Osteocyte (in vitro differentiated cells): ENCODE results near the gene TMC7. TPM values are rescaled to one million over a fixed set of nuclear protein-coding genes. Genes with fewer than 3 reads are reported as not detected.

Source experiments
- DNase-seq: peaks from one replicate; pipeline ENCODE4 v3.0.0; 2021; ENCODE audit warnings: mixed read lengths; ENCODE audit not compliant: unreplicated experiment; ENCODE audit errors: extremely low spot score
- H3K27ac Mint-ChIP-seq: one replicate; pipeline ENCODE4 v1.8.0; 2021; ENCODE audit warnings: mild to moderate bottlenecking, mixed read lengths; ENCODE audit not compliant: unreplicated experiment
- H3K27me3 Mint-ChIP-seq: one replicate; pipeline ENCODE4 v1.8.0; 2021; ENCODE audit warnings: mixed read lengths; ENCODE audit not compliant: unreplicated experiment
- H3K36me3 Mint-ChIP-seq: one replicate; pipeline ENCODE4 v1.8.0; 2021; ENCODE audit warnings: mixed read lengths; ENCODE audit not compliant: unreplicated experiment
- H3K4me1 Mint-ChIP-seq: one replicate; pipeline ENCODE4 v1.8.0; 2021; ENCODE audit warnings: mixed read lengths; ENCODE audit not compliant: unreplicated experiment
- H3K4me3 Mint-ChIP-seq: one replicate; pipeline ENCODE4 v1.8.0; 2021; ENCODE audit warnings: mild to moderate bottlenecking, moderate library complexity, mixed read lengths; ENCODE audit not compliant: unreplicated experiment
- H3K9me3 Mint-ChIP-seq: one replicate; pipeline ENCODE4 v1.8.0; 2021; ENCODE audit warnings: mixed read lengths; ENCODE audit not compliant: unreplicated experiment
- total RNA-seq: library from RNA; stranded (reverse); gene quantifications from 2 replicates; pipeline ENCODE4 v1.2.1, GENCODE V29; 2021
- TF ChIP-seq, protein P1 (sequence below): fragments of 200-600 bp; sonication (generic); IDR thresholded peaks from 2 replicates; pipeline ENCODE4 v1.5.0; 2021; ENCODE audit warnings: antibody characterized with exemption, mild to moderate bottlenecking, moderate library complexity

The TMC7 gene
- total RNA-seq, 1 donor from 2014 or later = 1.2 TPM

DNA sequence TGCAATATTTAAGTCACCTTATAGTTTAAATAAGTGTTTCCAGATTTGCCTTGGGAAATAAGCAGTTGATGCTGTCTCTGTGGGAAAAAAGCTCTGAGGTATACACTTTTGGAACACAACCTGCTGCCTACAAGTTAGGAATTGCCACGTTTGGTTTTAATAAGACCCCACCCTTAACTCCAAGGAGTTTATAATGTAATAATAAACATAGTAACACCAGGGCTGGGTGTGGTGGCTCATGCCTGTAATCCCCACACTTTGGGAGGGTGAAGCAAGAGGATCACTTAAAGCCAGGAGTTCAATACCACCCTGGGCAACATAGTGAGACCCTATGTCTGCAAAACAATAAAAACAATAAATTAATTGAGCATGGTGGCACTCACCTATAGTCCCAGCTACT, 41.7 kb upstream of the TMC7 start:
- H3K27me3 Mint-ChIP-seq = peaks cover 8% of the 10 kb centered on the region
- peaks cover 2% of the 10 kb centered on the region for H3K4me1 Mint-ChIP-seq
- no peaks in the 10 kb centered on the region for H3K9me3 Mint-ChIP-seq
- no peak overlapping the region for H3K4me3 Mint-ChIP-seq
- no peaks in the 10 kb centered on the region for H3K36me3 Mint-ChIP-seq
- H3K27ac Mint-ChIP-seq = no peak overlapping the region
- DNase-seq = no peak
- TF ChIP-seq, protein P1, sequence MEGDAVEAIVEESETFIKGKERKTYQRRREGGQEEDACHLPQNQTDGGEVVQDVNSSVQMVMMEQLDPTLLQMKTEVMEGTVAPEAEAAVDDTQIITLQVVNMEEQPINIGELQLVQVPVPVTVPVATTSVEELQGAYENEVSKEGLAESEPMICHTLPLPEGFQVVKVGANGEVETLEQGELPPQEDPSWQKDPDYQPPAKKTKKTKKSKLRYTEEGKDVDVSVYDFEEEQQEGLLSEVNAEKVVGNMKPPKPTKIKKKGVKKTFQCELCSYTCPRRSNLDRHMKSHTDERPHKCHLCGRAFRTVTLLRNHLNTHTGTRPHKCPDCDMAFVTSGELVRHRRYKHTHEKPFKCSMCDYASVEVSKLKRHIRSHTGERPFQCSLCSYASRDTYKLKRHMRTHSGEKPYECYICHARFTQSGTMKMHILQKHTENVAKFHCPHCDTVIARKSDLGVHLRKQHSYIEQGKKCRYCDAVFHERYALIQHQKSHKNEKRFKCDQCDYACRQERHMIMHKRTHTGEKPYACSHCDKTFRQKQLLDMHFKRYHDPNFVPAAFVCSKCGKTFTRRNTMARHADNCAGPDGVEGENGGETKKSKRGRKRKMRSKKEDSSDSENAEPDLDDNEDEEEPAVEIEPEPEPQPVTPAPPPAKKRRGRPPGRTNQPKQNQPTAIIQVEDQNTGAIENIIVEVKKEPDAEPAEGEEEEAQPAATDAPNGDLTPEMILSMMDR = no peak

DNA sequence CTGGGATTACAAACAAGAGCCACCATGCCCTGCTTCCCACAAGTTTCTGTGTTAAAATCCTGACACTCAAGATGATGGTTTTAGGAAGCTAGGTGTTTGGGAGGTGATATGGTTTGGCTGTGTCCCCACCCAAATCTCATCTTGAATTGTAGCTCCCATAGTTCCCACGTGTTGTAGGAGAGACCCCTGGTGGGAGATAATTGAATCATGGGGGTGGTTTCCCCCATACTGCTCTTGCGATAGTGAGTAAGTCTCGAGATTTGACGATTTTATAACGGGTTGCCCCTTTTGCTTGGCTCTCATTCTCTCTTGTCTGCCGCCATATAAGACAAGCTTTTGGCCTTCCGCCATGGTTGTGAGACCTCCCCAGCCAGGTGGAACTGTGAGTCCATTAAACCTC, 40.3 kb upstream of the TMC7 start:
- Mint-ChIP-seq H3K36me3 (no peaks in the 10 kb centered on the region), H3K4me1 (peaks cover 2% of the 10 kb centered on the region), H3K9me3 (no peaks in the 10 kb centered on the region), H3K4me3 (no peak overlapping the region), H3K27ac (no peak overlapping the region), H3K27me3 (peaks cover 4% of the 10 kb centered on the region)
- no peak for DNase-seq
- TF ChIP-seq, protein P1 = no peak

DNA sequence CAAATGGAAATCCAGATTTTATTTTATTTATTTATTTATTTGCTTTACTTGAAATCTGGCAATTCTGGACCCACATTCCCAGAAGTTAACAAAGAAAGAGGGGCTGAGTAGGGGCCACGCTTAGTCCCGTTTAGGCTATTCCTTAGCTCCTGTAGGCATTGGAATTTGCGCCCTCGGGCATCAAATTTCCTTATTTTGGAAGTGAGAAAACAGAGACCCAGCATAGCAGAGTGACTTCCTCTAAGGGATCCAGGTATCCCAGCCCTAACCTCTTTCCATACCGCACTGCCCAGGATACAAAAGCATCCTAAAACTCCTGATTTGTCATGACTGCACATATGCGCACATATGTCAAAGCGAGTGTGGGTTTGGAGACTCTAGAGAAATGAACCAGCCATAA, 38.5 kb upstream of the TMC7 start:
- Mint-ChIP-seq H3K4me3 (no peak overlapping the region), H3K27me3 (peaks cover 4% of the 10 kb centered on the region), H3K9me3 (no peaks in the 10 kb centered on the region), H3K4me1 (peaks cover 2% of the 10 kb centered on the region), H3K36me3 (no peaks in the 10 kb centered on the region), H3K27ac (no peak overlapping the region)
- TF ChIP-seq, protein P1 = no peak
- DNase-seq = no peak

DNA sequence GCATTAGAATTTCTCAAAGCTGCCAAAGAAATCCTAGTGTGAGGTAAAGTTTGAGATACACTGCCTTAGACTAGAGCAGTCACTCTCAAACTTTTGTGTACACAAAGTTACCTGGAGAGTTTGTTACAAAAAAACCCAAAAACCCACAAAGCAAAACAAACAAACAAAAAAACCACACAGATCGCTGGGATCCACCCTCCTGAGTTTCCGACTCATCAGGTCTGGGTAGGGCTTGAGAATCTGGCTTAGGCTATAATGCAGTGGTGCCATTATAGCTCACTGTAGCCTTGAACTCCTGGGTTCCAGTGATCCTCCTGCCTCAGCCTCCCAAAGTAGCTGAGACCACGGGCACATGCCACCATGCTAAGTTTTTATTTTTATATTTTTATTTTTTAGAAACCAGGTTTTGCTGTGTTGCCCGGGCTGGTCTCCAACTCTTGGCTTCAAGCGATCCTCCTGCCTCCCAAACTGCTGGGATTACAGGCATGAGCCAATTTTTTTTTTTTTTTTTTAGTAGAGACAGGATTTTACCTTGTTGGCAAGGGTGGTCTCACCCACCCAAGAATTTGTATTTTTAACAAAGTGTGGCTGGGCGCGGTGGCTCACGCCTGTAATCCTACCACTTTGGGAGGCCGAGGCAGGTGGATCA, 35.2 kb upstream of the TMC7 start:
- Mint-ChIP-seq H3K27me3 (peaks cover 4% of the 10 kb centered on the region), H3K27ac (no peak overlapping the region)
- TF ChIP-seq, protein P1 = no peak

DNA sequence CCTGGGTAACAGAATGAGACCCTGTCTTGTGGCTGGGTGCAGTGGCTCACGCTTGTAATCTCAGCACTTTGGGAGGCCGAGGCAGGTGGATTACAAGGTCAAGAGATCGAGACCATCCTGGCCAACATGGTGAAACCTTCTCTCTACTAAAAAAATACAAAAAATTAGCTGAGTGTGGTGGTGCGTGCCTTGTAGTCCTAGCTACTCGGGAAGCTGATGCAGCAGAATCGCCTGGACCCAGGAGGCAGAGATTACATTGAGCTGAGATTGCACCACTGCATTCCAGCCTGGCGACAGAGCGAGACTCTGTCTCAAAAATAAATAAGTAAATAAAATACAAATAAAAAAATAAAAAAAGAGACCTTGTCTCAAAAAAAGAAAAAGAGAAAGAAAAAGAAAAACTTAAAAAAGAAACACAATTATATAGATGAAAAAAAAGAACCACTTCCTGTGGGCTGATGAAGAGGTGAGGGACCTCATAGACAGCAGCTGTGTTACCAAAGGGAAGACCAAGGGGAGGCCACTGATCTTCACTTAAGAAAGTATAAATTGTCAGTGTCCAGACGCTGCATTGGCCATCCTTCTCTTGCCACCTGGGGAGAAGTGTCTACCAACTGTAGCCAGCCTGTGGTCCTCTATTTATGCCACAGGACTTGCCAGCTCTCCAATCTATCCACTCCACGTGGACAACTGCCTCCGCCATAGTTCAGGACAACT, 33.1 kb upstream of the TMC7 start:
- Mint-ChIP-seq H3K9me3 (no peaks in the 10 kb centered on the region), H3K4me3 (no peak overlapping the region), H3K36me3 (no peaks in the 10 kb centered on the region), H3K27ac (no peak overlapping the region), H3K4me1 (peaks cover 2% of the 10 kb centered on the region), H3K27me3 (peaks cover 9% of the 10 kb centered on the region)
- TF ChIP-seq, protein P1 = no peak
- no peak for DNase-seq

More for the DNA sequence above, 35.2 kb upstream of the TMC7 start:
- no peak for DNase-seq
- H3K4me3 Mint-ChIP-seq = no peak overlapping the region
- no peaks in the 10 kb centered on the region for H3K9me3 Mint-ChIP-seq
- peaks cover 2% of the 10 kb centered on the region for H3K4me1 Mint-ChIP-seq
- H3K36me3 Mint-ChIP-seq = no peaks in the 10 kb centered on the region
